KOPT-K1 (cell line): Measurements from ENCODE around the gene PRICKLE2.

ENCODE experiments used
- H3K27ac ChIP-seq: fragments of 200-600 bp; sonication (generic); 2 replicates; pipeline ENCODE4 v1.5.1; 2016; ENCODE audit warnings: antibody characterized with exemption, mild to moderate bottlenecking, low read depth, low read length; ENCODE audit not compliant: poor library complexity, severe bottlenecking
- H3K36me3 ChIP-seq: fragments of 200-600 bp; sonication (generic); 2 replicates; pipeline ENCODE4 v1.5.1; 2017; ENCODE audit warnings: antibody characterized with exemption, mild to moderate bottlenecking, low read length, moderate library complexity; ENCODE audit not compliant: insufficient read depth
- H3K9me3 ChIP-seq: fragments of 200-600 bp; sonication (generic); 2 replicates; pipeline ENCODE4 v1.5.1; 2017; ENCODE audit warnings: antibody characterized with exemption, low read length, mild to moderate bottlenecking; ENCODE audit not compliant: insufficient read depth, poor library complexity, severe bottlenecking

The PRICKLE2 gene

DNA sequence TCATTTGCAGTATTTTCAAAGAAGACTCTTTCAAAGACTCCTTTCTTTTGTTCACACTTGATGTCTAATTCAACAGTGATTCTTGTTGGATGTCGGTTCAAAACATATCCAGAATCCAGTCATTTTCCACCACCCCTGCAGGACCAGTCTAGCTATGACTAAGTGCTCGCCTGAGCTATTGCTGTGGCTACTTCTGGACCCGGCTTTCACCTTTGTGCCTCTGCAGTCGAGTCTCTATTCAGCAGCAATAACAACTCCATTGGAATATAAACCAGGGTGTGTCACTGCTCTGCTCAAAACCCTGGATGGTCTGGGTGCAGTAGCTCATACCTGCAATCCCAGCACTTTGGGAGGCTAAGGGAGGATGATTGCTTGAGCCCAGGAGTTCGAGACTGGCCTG lies 55.0 kb downstream of the PRICKLE2 start:
- H3K9me3 ChIP-seq, result no peaks in the 10 kb centered on the region
- no peak overlapping the region for H3K27ac ChIP-seq
- no peaks in the 10 kb centered on the region for H3K36me3 ChIP-seq

DNA sequence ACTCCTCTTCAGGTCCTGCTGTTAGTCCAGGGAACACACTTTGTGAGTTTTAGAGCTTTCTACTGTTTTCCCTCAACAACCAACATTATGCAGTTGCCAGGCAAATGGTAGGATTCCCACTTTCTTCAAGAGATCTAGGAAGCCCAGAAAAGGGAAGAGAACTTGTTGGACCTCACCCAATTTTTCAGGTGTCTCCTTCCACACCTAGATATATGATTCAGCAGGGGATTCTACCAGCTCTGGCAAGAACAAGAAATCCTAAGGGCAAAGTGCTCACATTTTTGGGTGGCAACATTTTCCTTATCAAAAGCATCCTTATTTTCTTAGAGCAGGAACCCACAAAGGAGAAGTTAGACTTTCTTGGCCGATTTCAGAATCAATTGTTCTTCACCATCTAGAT lies 57.4 kb downstream of the PRICKLE2 start:
- Histone ChIP-seq H3K36me3 (no peaks in the 10 kb centered on the region), H3K27ac (no peak overlapping the region), H3K9me3 (no peaks in the 10 kb centered on the region)

DNA sequence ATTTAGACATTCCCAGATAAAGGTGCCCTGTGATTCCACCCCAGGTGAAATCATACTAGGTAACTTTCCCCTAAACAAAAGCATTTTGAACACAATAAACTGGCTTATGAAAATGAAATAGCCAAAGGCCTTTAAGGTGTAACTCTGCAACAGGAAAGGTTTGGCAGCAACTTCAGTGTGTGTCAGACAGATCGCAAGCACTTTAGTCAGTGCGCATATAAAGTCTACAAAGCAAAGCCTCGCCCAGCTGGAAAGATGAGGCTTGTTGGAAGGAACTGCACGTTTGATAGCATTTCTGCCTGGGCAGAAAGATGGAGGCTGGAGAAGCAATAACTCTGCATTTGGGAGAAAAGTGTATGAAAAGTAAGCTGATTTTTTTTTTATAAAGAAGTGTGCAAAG lies 57.9 kb downstream of the PRICKLE2 start:
- no peaks in the 10 kb centered on the region for H3K36me3 ChIP-seq
- H3K9me3 ChIP-seq, result no peaks in the 10 kb centered on the region
- no peak overlapping the region for H3K27ac ChIP-seq

DNA sequence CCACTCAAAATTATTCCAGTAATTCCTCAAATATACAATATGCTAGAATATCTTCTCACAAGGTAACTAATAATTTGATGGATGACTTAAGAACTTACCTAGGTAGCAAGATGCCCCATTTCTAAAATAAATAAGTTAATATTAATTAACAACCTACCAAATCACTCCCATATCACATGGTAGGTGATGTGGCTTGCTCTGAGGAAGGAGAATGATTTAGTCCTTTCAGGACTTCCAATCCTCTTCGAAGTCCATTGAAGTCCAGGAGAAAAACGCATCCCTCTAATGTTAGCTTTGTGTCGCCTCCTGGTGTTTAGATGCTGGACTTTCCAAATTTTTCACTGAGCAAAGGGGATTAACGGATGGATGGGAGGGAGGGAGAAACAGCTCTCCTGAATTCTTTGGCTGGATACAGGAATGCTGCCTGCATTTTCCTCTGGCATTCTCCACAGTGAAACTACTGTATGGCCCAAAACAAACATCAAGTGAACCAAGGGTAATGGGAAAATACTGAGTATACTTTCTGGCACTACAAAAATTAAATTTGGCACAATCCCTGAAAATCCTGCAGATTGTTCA lies 58.6 kb downstream of the PRICKLE2 start:
- Histone ChIP-seq H3K36me3 (no peaks in the 10 kb centered on the region), H3K27ac (no peak overlapping the region), H3K9me3 (no peaks in the 10 kb centered on the region)

DNA sequence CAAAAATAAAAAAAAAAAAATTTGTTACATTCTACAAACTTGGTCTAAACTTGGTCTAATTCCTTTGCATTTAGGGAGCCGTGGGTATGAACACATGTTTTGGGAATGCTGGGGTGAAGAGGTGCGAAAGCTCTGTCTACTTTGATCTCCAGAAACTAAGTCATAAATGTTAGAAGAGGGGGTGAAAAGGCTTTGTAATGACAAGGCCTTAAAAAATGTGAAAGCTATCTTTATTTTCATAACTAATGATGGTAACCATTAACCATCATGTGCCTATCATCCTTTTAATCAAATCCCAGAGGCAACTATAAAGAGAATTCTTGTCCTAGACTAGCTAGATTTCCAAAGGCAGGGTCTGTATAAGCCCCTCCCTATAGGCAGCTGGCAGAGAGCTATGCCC lies 60.9 kb downstream of the PRICKLE2 start:
- Histone ChIP-seq H3K36me3 (no peaks in the 10 kb centered on the region), H3K9me3 (peaks cover 7% of the 10 kb centered on the region), H3K27ac (no peak overlapping the region)

DNA sequence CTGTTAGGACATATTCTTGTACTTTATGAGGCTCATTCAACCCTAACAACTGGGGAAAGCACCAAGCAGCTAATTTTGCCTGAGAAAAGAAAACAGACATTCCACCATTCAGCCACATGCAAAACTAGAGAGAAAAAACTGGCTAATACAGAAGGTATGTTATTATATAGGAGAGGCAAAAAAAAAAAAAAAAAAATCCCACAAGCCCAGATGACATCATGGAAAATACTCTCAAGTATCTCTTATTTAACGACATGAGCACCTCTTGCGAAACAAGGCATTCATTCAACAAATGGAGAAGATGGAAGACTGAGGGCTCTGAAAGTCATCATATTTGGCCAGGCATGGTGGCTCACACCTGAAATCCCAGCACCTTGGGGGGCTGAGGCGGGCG lies 61.5 kb downstream of the PRICKLE2 start:
- H3K36me3 ChIP-seq, result no peaks in the 10 kb centered on the region
- no peak overlapping the region for H3K27ac ChIP-seq

DNA sequence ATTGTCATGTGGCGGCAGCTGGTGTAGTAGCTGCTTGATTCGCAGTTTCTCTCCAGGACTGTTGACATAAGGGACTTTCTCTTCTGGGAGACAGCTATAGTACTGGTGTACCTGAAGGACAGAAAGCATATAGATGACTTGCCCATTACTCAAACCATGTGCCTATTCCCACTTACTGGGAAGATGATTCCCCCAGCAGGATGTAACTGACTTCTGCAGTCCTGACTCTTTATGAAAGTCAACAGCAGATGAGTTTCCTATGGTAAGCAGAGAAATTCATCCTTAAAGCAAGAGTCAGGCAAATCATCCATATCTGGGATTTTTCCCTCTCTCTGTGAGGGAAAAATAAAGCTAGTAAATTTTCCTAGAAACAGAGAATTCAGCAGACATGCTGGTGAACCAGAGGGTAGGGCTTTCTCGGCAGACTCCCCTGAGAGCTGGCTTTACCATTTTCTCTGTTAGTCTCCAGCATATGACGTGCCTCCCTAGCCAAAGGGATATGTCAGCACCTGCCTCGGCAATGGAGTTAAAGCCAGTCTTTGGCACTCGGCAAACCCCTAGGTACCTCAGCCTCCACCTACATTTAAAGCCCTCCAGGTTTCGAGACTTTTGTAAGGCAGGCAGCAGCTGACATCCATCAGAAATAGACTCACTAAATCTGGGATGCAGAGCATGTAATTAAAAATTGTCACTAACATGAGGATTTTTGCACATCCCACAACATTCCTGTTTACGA lies 62.1 kb downstream of the PRICKLE2 start:
- Histone ChIP-seq H3K27ac (no peak overlapping the region), H3K36me3 (no peaks in the 10 kb centered on the region), H3K9me3 (peaks cover 7% of the 10 kb centered on the region)

More for the DNA sequence above, 61.5 kb downstream of the PRICKLE2 start:
- peaks cover 7% of the 10 kb centered on the region for H3K9me3 ChIP-seq

DNA sequence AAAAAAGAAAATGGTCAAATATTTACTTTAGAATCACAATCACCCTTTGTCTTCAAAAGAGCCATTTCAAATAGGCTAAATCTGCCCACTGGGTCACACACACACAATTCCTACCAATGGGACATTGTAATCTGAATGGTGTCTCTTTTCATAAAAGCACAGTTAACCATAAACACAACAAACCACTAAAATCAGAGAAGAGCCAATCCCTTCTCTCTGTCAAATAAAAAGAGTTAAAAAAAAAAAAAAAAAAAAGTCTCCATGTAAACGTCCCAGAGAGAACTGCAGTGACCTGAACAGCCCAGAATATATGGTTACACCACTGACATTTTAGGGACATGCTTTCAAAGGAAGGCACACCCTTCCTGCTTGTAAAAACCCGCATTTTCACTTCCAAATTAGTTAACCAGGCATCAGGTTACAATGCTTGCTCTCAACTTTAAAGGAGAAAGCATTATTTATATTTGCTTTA lies 63.7 kb downstream of the PRICKLE2 start:
- H3K27ac ChIP-seq, result no peak overlapping the region
- no peaks in the 10 kb centered on the region for H3K36me3 ChIP-seq
- peaks cover 7% of the 10 kb centered on the region for H3K9me3 ChIP-seq

DNA sequence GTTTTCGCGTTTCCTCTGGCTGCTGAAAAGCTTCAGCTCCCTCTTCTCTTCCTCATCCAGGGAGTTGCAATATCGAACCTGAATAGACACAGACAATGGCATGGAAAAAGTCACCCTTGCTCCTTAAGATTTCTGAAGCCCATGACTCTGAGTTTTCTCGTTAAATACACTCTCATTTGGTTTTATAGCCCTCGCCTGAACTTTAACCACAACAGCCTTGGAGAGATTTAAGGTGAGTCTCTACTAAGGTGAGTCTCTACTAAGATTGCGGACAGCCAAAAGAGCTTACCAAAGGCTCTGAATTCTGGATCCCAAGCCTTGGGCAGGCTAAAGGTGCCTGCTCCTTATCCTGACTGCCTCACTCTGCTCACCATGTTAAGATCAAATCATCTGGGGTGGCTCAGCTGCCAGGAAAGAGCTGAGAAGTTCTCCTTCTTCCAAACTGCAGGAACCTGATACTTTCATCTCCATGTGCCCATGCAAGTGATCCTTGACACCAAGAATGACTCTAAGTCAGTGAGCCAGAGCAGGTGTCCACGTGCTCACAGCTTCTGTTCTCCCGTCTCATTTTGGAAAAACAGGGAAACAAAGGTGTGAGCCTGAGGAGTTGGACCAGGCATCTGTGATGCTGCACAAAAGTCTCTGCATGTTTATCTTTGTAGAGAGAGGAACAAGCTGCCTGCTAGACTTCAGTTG lies 65.1 kb downstream of the PRICKLE2 start:
- Histone ChIP-seq H3K27ac (no peak overlapping the region), H3K36me3 (no peaks in the 10 kb centered on the region), H3K9me3 (peaks cover 7% of the 10 kb centered on the region)

DNA sequence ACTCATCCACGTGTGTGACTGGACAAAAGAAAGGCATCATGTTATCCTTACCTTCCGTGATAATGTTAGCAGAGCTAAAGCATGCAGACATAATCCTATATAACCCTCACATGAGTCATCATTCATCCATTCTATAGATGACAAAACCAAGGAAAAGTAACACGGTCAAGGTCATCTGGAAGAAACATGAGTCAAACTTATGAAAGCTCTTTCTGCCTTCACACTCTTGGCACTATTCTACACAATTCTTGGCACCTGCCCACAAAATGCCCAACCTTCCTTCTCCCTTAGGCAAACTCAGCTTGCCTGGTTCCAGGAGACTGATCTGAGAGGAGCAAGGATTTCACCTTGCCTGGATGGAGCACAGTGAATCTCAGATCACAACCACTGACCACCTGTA lies 66.9 kb downstream of the PRICKLE2 start:
- peaks cover 7% of the 10 kb centered on the region for H3K9me3 ChIP-seq
- no peak overlapping the region for H3K27ac ChIP-seq
- no peaks in the 10 kb centered on the region for H3K36me3 ChIP-seq

DNA sequence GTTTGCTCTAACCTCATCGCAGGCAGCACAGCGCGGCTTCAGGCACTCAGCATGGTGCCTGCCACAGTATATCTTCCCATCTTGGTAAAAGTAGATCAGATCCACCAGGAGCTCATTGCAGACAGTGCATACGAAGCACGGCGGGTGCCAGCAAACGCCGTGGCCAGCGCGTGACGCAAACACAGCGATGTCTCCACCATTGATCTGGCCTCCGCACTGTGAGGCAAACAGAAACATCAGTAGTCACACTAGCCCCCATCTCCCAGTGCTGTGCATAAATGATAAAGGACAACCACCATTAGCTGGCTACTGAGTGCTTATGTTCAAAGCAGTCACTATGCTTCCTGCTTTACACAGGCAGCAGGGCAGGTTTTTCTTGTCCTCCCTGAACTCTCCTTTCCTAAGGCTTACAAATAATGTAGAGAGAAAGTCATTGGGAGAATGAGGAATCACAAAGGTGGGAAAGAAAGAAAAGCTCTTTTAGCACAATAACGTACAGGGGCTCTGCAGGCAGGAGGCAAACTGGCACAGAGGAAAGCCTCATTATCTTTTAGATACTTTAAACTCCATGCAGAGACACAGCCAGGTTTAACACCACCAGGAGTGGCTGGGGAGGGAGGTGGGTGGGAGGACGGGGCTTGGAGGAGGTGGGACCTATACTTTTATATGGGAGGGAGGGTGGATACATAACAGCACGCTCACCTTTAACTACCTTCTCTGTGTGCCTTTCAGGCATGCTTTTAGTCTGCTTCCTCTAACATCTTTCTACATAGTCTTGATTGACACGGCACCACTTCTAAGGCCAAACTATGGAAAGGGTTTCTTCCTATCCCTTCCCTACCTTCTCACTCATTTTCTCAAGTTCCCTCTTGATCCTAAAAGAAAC lies 67.9 kb downstream of the PRICKLE2 start:
- H3K36me3 ChIP-seq, result no peaks in the 10 kb centered on the region
- H3K9me3 ChIP-seq, result peaks cover 7% of the 10 kb centered on the region
- no peak overlapping the region for H3K27ac ChIP-seq

DNA sequence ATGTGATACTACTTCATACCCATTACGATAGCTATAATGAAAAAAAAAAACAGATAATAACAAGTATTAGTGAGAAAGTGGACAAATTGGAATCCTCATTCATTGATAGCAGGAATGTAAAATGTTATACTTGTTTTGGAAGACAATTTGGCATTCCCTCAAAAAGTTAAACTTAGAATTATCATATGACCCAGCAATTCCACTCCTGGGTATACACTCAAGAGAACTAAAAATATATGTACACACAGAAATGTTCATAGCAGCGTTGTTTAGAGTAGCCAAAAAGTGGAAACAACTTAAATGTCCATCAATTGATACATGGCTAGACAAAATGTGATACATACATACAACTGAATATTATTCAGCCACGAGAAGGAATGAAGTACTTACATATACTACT lies 69.9 kb downstream of the PRICKLE2 start:
- no peaks in the 10 kb centered on the region for H3K36me3 ChIP-seq
- H3K27ac ChIP-seq, result no peak overlapping the region
- peaks cover 7% of the 10 kb centered on the region for H3K9me3 ChIP-seq

DNA sequence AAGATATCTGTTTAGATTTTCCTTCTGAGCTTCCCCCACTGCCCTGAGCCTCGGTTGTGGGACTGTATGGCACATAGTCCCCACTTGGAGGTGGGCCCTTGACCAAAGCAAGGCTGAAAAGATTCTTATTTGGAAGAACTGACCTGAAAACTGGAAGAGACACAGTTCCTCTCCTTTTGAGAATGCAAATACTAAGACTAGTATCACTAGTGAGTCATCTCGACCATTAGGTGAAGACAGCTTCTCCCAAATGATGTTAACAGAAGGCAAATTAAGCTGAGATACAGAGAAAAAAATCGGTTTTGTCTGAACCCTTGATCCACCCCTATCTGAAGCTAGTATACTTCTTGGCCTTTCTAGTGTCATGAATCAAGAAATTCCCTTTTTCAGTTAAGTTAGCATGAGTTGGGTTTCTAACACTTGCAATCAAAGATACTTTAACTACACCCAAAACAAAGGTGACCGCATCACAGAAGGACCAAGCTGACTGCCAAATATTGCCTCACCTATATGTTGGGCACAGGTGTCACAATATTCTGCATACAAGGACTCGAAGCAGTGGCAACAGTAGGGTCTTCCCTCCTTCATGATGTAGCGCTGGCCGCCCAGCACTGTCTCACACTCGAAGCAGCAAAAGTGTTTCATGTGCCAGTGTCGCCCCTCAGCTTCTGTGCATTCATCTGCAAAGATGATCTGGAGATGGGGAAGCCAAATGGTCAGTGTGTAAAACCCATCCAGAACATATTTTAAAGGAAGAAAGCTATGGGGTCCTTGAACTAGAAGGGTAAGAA lies 72.4 kb downstream of the PRICKLE2 start:
- H3K27ac ChIP-seq, result no peak overlapping the region
- H3K9me3 ChIP-seq, result no peaks in the 10 kb centered on the region
- H3K36me3 ChIP-seq, result no peaks in the 10 kb centered on the region

DNA sequence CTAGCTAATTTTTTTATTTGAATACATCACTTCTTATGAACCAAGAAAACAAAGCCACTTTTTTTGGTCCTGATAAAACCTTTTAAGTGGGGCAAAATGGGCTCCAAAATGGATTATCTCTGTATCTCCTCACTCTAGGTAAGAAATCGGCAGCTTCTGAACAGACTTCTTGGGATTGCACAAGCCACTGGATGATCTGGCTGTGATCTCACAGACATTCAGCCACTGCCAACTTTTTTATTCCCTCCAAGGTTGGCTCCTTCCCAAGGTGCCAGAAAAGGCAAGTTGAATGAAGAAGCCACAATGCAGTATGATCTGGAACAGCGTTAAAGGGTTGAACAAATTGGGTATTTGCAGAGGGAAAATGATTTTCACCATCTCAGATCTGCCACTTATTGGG lies 73.2 kb downstream of the PRICKLE2 start:
- no peak overlapping the region for H3K27ac ChIP-seq
- H3K9me3 ChIP-seq, result no peaks in the 10 kb centered on the region
- H3K36me3 ChIP-seq, result no peaks in the 10 kb centered on the region
